ENCODE measurements around the gene SPART. TPM values are rescaled to one million over a fixed set of nuclear protein-coding genes. Genes with fewer than 3 reads are reported as not detected.

Gene SPART
- total RNA-seq, 1 donor from 2014 or later: 101 TPM

Other genes with a start within 250 kb of the SPART start
- gene DCLK1, start 215.0 kb downstream of the SPART start, total RNA-seq: 24.3 TPM
- not detected for gene SOHLH2, start 131.8 kb downstream of the SPART start, total RNA-seq
- gene CCDC169, start 48.6 kb downstream of the SPART start, total RNA-seq: 0.48 TPM
- 0.71 TPM for gene CCNA1, start 86.1 kb upstream of the SPART start, total RNA-seq

Data from mesenteric fat pad (tissue), 1 donor.